Calu3 (cell line): ENCODE measurements around the gene VGLL4. TPM values are rescaled to one million over a fixed set of nuclear protein-coding genes. Genes with fewer than 3 reads are reported as not detected.
A peak's percentile ranks its signal among the peaks of the same experiment; 100 is the strongest.

Experiments
- BruUV-seq: library from RNA; stranded (reverse); fragments of 400-500 nt; replicated peaks from 2 replicates; lab custom pipeline; 2021; lab: Mats Ljungman, UMichigan
- CTCF ChIA-PET: fragments of 300-600 bp; sonication (Branson Sonifier 250); formaldehyde crosslinking; loops from one replicate; lab custom pipeline; 2022; ENCODE audit warnings: antibody characterized with exemption; lab: Charles Lee
- DNase-seq: peaks from one replicate; pipeline ENCODE4 v3.0.0; 2022
- H3K27ac Mint-ChIP-seq: one replicate; pipeline ENCODE4 v1.8.0; 2022; ENCODE audit warnings: mixed read lengths; ENCODE audit not compliant: unreplicated experiment
- H3K27me3 Mint-ChIP-seq: one replicate; pipeline ENCODE4 v1.8.0; 2022; ENCODE audit warnings: mixed read lengths; ENCODE audit not compliant: unreplicated experiment
- H3K36me3 Mint-ChIP-seq: one replicate; pipeline ENCODE4 v1.8.0; 2022; ENCODE audit warnings: mild to moderate bottlenecking, moderate library complexity, mixed read lengths; ENCODE audit not compliant: insufficient read depth, unreplicated experiment
- H3K4me1 Mint-ChIP-seq: one replicate; pipeline ENCODE4 v1.8.0; 2022; ENCODE audit warnings: mild to moderate bottlenecking, low read depth, mixed read lengths; ENCODE audit not compliant: unreplicated experiment
- H3K4me3 Mint-ChIP-seq: one replicate; pipeline ENCODE4 v1.8.0; 2022; ENCODE audit warnings: mild to moderate bottlenecking, low read depth, moderate library complexity, mixed read lengths; ENCODE audit not compliant: unreplicated experiment
- H3K9me3 Mint-ChIP-seq: one replicate; pipeline ENCODE4 v1.8.0; 2022; ENCODE audit warnings: low read depth, mixed read lengths; ENCODE audit not compliant: unreplicated experiment
- intact Hi-C: fragments of 100-400 bp; cut with micrococcal nuclease; formaldehyde crosslinking; loops from one replicate; pipeline ENCODE4 v1.10.0; 2022; ENCODE audit not compliant: unreplicated experiment
- total RNA-seq: library from RNA; stranded (reverse); gene quantifications from 2 replicates; pipeline ENCODE4 v1.2.3, GENCODE V29; 2022
- TF ChIP-seq, protein P1 (sequence below): fragments of 200-600 bp; IDR thresholded peaks from one replicate; pipeline ENCODE4 v1.8.0; 2022; ENCODE audit warnings: antibody characterized with exemption; ENCODE audit not compliant: unreplicated experiment

Gene VGLL4
- total RNA-seq, 1 experiment from 2014 or later: 51.3 TPM

DNA sequence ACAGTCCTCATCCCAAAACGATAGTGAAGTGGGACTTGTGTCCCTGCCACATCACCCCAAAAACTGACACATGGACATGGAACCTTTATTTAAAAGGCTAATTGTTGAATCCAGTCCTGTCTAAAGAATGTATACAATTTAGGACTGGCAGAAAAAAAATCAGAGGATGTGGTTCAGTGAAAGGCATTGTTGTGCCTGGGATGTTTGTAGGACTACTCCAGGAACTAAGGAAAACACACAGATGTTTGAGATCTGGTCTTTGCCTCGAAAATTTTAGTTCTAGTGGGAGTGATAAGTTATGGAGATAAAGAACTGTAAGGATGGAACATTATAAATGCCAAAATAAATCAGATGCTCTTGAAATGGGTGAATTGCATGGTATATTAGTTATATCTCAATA is 27.2 kb downstream of the VGLL4 start:
- Mint-ChIP-seq H3K27ac (peak overlapping the region; percentile 38), H3K27me3 (no peaks in the 10 kb centered on the region), H3K36me3 (no peaks in the 10 kb centered on the region), H3K9me3 (no peaks in the 10 kb centered on the region), H3K4me3 (no peak overlapping the region), H3K4me1 (peaks cover 42% of the 10 kb centered on the region)
- intact Hi-C loops: no loop called here
- CTCF ChIA-PET: no interaction called here
- BruUV-seq: no TSS peak
- TF ChIP-seq, protein P1, sequence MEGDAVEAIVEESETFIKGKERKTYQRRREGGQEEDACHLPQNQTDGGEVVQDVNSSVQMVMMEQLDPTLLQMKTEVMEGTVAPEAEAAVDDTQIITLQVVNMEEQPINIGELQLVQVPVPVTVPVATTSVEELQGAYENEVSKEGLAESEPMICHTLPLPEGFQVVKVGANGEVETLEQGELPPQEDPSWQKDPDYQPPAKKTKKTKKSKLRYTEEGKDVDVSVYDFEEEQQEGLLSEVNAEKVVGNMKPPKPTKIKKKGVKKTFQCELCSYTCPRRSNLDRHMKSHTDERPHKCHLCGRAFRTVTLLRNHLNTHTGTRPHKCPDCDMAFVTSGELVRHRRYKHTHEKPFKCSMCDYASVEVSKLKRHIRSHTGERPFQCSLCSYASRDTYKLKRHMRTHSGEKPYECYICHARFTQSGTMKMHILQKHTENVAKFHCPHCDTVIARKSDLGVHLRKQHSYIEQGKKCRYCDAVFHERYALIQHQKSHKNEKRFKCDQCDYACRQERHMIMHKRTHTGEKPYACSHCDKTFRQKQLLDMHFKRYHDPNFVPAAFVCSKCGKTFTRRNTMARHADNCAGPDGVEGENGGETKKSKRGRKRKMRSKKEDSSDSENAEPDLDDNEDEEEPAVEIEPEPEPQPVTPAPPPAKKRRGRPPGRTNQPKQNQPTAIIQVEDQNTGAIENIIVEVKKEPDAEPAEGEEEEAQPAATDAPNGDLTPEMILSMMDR: no peak
- DNase-seq: no peak

DNA sequence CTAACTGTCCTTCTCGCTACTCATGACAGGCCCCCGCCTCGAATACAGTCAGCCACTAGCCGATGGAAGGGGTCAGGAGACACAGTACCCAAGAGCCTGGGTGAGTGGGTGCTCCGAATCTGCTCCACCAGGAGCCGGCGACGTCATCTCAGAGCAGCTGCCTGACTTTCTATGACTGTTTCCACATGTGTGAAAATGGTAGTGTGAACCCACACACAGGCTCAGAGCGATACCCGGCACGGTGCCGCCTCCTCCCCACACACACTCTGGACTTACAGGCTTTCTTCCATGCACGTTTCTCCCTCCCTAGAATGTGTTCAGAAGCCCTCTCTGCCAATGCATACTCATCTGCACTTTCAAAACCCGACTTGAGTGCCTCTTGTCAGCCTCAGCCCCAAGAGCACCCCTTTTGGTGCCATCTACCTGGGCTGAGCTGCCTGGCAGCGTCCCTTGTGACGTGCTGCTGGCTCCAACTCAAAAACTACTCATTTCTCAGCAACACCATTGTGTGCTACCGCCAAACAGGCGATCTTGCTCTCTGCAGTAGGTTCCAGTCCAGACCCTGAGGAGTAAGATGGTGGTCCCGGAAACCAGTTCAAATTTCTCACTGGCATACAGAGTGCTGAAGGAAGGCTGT is 29.7 kb downstream of the VGLL4 start:
- no peak for DNase-seq
- TF ChIP-seq, protein P1: no peak
- Mint-ChIP-seq H3K27me3 (no peaks in the 10 kb centered on the region), H3K9me3 (no peaks in the 10 kb centered on the region), H3K4me1 (peaks cover 16% of the 10 kb centered on the region), H3K36me3 (no peaks in the 10 kb centered on the region), H3K27ac (no peak overlapping the region), H3K4me3 (no peak overlapping the region)
- CTCF ChIA-PET: no interaction called here
- BruUV-seq: no TSS peak
- intact Hi-C loops: no loop called here

DNA sequence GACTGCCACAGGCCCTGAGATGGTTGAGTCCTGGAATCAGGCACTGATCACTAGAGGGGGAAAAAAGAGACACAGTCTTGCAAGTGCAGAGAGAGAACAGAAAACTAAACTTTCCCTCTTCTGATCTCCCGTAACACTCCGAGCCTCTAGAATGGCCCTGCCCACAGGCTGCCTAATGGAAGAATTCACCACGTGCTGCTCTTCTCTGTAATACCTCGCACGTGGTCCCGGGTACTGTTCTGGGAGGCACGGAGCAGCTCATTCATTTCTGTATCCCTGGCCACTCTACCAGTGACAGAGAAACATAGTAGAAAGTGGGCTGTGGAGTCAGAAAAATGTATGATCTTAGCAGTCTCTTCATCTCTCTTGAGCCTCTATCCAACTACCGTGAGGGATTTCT is 30.4 kb downstream of the VGLL4 start:
- no peak overlapping the region for H3K4me3 Mint-ChIP-seq
- intact Hi-C loops: no loop called here
- no peak for DNase-seq
- H3K4me1 Mint-ChIP-seq: peaks cover 10% of the 10 kb centered on the region
- no peaks in the 10 kb centered on the region for H3K27me3 Mint-ChIP-seq
- TF ChIP-seq, protein P1: no peak
- no TSS peak for BruUV-seq
- CTCF ChIA-PET: no interaction called here
- H3K9me3 Mint-ChIP-seq: no peaks in the 10 kb centered on the region
- H3K36me3 Mint-ChIP-seq: no peaks in the 10 kb centered on the region
- H3K27ac Mint-ChIP-seq: no peak overlapping the region

DNA sequence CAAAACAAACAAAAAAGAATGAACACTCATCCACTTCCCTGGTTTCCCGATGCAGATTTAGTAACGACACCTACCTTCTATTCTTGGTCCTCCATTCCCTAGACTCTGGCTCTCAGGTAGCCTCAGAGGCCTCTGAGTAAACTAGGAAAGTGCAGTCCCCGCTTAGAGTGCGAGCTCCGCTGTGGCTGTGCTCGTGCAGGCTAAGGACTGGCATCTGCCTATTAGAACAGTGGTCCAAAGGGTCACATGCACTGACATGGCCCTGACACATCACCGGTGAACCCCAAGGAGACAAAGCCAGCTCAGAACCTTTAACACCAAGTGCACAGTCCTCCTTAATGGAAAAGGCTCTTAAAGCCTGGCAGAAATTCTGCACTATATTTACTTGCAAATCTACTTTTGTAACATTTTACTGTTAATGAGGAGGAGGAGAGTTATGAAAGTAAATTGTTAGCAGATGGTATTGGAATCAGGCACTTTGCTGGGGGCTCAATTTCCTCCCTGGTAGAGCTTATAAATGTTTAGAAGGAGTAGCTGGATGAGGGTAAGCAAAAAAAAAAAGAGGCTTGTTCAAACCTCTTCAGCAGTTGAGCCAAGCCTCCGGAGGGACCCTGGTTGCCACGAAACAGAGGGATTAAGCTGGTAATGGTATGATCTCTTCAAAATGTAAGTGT is 31.1 kb downstream of the VGLL4 start:
- TF ChIP-seq, protein P1: no peak
- CTCF ChIA-PET: no interaction called here
- DNase-seq: no peak
- H3K27me3 Mint-ChIP-seq: no peaks in the 10 kb centered on the region
- intact Hi-C loops: no loop called here
- no TSS peak for BruUV-seq
- H3K27ac Mint-ChIP-seq: no peak overlapping the region
- no peaks in the 10 kb centered on the region for H3K36me3 Mint-ChIP-seq
- no peaks in the 10 kb centered on the region for H3K9me3 Mint-ChIP-seq
- H3K4me1 Mint-ChIP-seq: peaks cover 10% of the 10 kb centered on the region
- no peak overlapping the region for H3K4me3 Mint-ChIP-seq
